ENCODE results near the gene PLEKHA4. TPM values are rescaled to one million over a fixed set of nuclear protein-coding genes. Genes with fewer than 3 reads are reported as not detected.
"Not testable (repeated sequence)": the region's sequence is repeated elsewhere in the genome, so short reads cannot be mapped to it uniquely, and the experiment has no call there.

Gene PLEKHA4
- total RNA-seq, 1 donor from 2014 or later, result 6.2 TPM

GRCh38 chr19:48914181-48914580 is 45.8 kb upstream of the PLEKHA4 start:
- DNase-seq (ENCODE audit: low spot score), result no peak
- Histone ChIP-seq H3K9me3 (ENCODE audit: low read depth) (no peaks in the 10 kb centered on the region), H3K27me3 (no peaks in the 10 kb centered on the region), H3K79me2 (ENCODE audit: low read depth) (no peaks in the 10 kb centered on the region), H3F3A (ENCODE audit: low read depth) (no peaks in the 10 kb centered on the region), H3K4me3 (no peak overlapping the region), H4K20me1 (ENCODE audit: low read depth) (no peaks in the 10 kb centered on the region), H3K4me1 (no peaks in the 10 kb centered on the region), H3K4me2 (no peak overlapping the region), H3K27ac (no peak overlapping the region), H2AFZ (replicated peaks) (no peak overlapping the region), H3K36me3 (no peaks in the 10 kb centered on the region), H3K9ac (no peak overlapping the region)
- Mint-ChIP-seq H3K4me3 (peak overlapping the region; percentile 50), H3K36me3 (peaks cover 37% of the 10 kb centered on the region), H3K27me3 (ENCODE audit: insufficient read depth, low read depth) (peaks cover 2% of the 10 kb centered on the region), H3K4me1 (no peaks in the 10 kb centered on the region), H3K9me3 (no peaks in the 10 kb centered on the region), H3K27ac (no peak overlapping the region)
- TF ChIP-seq EZH2phosphoT487 (IDR thresholded peaks at IDR 0.05) (no peak), EZH2 (IDR thresholded peaks at IDR 0.05) (no peak)
- TF ChIP-seq, protein P1, sequence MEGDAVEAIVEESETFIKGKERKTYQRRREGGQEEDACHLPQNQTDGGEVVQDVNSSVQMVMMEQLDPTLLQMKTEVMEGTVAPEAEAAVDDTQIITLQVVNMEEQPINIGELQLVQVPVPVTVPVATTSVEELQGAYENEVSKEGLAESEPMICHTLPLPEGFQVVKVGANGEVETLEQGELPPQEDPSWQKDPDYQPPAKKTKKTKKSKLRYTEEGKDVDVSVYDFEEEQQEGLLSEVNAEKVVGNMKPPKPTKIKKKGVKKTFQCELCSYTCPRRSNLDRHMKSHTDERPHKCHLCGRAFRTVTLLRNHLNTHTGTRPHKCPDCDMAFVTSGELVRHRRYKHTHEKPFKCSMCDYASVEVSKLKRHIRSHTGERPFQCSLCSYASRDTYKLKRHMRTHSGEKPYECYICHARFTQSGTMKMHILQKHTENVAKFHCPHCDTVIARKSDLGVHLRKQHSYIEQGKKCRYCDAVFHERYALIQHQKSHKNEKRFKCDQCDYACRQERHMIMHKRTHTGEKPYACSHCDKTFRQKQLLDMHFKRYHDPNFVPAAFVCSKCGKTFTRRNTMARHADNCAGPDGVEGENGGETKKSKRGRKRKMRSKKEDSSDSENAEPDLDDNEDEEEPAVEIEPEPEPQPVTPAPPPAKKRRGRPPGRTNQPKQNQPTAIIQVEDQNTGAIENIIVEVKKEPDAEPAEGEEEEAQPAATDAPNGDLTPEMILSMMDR (IDR thresholded peaks at IDR 0.05), result no peak

- H3K79me2 ChIP-seq (ENCODE audit: low read depth), result no peaks in the 10 kb centered on the region
- TF ChIP-seq, protein P1 (IDR thresholded peaks at IDR 0.05), result no peak
- TF ChIP-seq EZH2 (IDR thresholded peaks at IDR 0.05) (no peak), EZH2phosphoT487 (IDR thresholded peaks at IDR 0.05) (no peak)
- Mint-ChIP-seq H3K4me3 (no peak overlapping the region), H3K9me3 (no peaks in the 10 kb centered on the region), H3K36me3 (peaks cover 32% of the 10 kb centered on the region), H3K27me3 (ENCODE audit: insufficient read depth, low read depth) (peaks cover 2% of the 10 kb centered on the region), H3K27ac (no peak overlapping the region), H3K4me1 (no peaks in the 10 kb centered on the region)
- H3K4me1 ChIP-seq, result no peaks in the 10 kb centered on the region
- no peak overlapping the region for H3K4me3 ChIP-seq
- H3K36me3 ChIP-seq, result no peaks in the 10 kb centered on the region
- peak; percentile 59 for DNase-seq (ENCODE audit: low spot score)
- H3K27me3 ChIP-seq, result no peaks in the 10 kb centered on the region
- H3K27ac ChIP-seq, result no peak overlapping the region
- no peak overlapping the region for H2AFZ ChIP-seq (replicated peaks)
- H4K20me1 ChIP-seq (ENCODE audit: low read depth), result no peaks in the 10 kb centered on the region
- H3K4me2 ChIP-seq, result no peak overlapping the region
- no peaks in the 10 kb centered on the region for H3K9me3 ChIP-seq (ENCODE audit: low read depth)
- no peaks in the 10 kb centered on the region for H3F3A ChIP-seq (ENCODE audit: low read depth)
- H3K9ac ChIP-seq, result no peak overlapping the region
These were observed 44.9 kb upstream of the PLEKHA4 start for GRCh38 chr19:48913114-48913889.

- Histone ChIP-seq H3K27me3 (no peaks in the 10 kb centered on the region), H3K4me2 (no peak overlapping the region), H3K79me2 (ENCODE audit: low read depth) (no peaks in the 10 kb centered on the region), H3K9me3 (ENCODE audit: low read depth) (no peaks in the 10 kb centered on the region), H4K20me1 (ENCODE audit: low read depth) (no peaks in the 10 kb centered on the region), H2AFZ (replicated peaks) (no peak overlapping the region), H3K4me1 (no peaks in the 10 kb centered on the region), H3K27ac (no peak overlapping the region), H3K4me3 (no peak overlapping the region), H3F3A (ENCODE audit: low read depth) (no peaks in the 10 kb centered on the region), H3K9ac (no peak overlapping the region), H3K36me3 (no peaks in the 10 kb centered on the region)
- Mint-ChIP-seq H3K4me1 (no peaks in the 10 kb centered on the region), H3K9me3 (no peaks in the 10 kb centered on the region), H3K27me3 (ENCODE audit: insufficient read depth, low read depth) (peaks cover 2% of the 10 kb centered on the region), H3K4me3 (no peak overlapping the region), H3K36me3 (peaks cover 30% of the 10 kb centered on the region), H3K27ac (no peak overlapping the region)
- TF ChIP-seq EZH2 (IDR thresholded peaks at IDR 0.05) (no peak), EZH2phosphoT487 (IDR thresholded peaks at IDR 0.05) (no peak)
- TF ChIP-seq, protein P1 (IDR thresholded peaks at IDR 0.05), result no peak
- no peak for DNase-seq (ENCODE audit: low spot score)
These were observed 42.4 kb upstream of the PLEKHA4 start for GRCh38 chr19:48910803-48911202.

DNA sequence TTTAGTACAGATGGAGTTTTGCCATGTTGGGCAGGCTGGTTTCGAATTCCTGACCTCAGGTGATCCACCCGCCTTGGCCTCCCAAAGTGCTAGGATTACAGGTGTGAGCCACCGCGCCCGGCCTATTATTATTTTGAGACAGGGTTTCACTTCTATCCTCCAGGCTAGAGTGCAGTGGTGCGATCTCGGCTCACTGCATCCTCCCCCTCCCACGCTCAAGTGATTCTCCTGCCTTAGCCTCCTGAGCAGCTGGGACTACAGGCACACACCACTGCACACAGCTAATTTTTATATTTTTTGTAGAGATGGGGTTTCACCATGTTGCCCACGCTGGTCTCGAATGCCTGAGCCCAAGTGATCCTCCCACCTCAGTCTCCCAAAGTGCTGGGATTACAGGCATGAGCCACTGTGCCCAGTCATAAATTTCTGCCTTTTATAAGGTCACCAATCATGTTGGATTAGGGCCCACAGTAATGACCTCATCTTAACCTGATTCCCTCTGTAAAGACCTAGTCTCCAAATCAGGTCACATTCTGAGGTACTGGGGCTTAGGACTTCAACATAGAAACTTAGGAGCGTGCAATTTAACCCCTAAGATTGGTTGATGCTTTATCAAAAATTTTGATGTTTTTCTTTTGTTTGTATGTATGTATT is 41.1 kb upstream of the PLEKHA4 start:
- H3F3A ChIP-seq (ENCODE audit: low read depth); H3K4me2 ChIP-seq; H3K27ac Mint-ChIP-seq; H3K9me3 ChIP-seq (ENCODE audit: low read depth); DNase-seq (ENCODE audit: low spot score); H3K4me1 ChIP-seq; H3K79me2 ChIP-seq (ENCODE audit: low read depth); H3K4me3 ChIP-seq; H3K4me3 Mint-ChIP-seq; H3K4me1 Mint-ChIP-seq; H3K27ac ChIP-seq; H3K36me3 ChIP-seq; H3K9me3 Mint-ChIP-seq; H3K9ac ChIP-seq; H3K27me3 Mint-ChIP-seq (ENCODE audit: insufficient read depth, low read depth); H2AFZ ChIP-seq (replicated peaks); H4K20me1 ChIP-seq (ENCODE audit: low read depth); H3K27me3 ChIP-seq: not testable (repeated sequence)
- H3K36me3 Mint-ChIP-seq, result peaks cover 36% of the 10 kb centered on the region
